WTC11 (cell line): ENCODE results near the gene KRT4.

Source experiments
- ATF1 ChIP-seq: sonication (generic); formaldehyde crosslinking; IDR thresholded peaks from 2 replicates; pipeline ENCODE4 v1.8.1; 2023; ENCODE audit warnings: mild to moderate bottlenecking, moderate library complexity, missing genetic modification reagents
- ATF3 ChIP-seq: sonication (generic); formaldehyde crosslinking; conservative IDR thresholded peaks from 2 replicates; pipeline ENCODE4 v1.8.1; 2022; ENCODE audit warnings: mild to moderate bottlenecking, missing genetic modification reagents
- CTCF ChIP-seq: fragments of 200-600 bp; IDR thresholded peaks from 2 replicates; pipeline ENCODE4 v1.8.0; 2022; ENCODE audit warnings: antibody characterized with exemption
- ETV6 ChIP-seq: sonication (generic); formaldehyde crosslinking; IDR thresholded peaks from 2 replicates; pipeline ENCODE4 v1.8.1; 2022; ENCODE audit warnings: mild to moderate bottlenecking, missing genetic modification reagents
- FOXP4 ChIP-seq: sonication (generic); formaldehyde crosslinking; IDR thresholded peaks from 2 replicates; pipeline ENCODE4 v1.8.0; 2022; ENCODE audit warnings: mild to moderate bottlenecking, missing genetic modification reagents
- GRHL2 ChIP-seq: fragments of 250-450 bp; sonication (Bioruptor Pico); IDR thresholded peaks from 2 replicates; pipeline ENCODE4 v1.8.0; 2022; ENCODE audit warnings: mild to moderate bottlenecking, moderate library complexity; ENCODE audit not compliant: insufficient replicate concordance, severe bottlenecking
- GTF2I ChIP-seq: fragments of 250-450 bp; sonication (Bioruptor Pico); conservative IDR thresholded peaks from 2 replicates; pipeline ENCODE4 v1.4.0; 2021; ENCODE audit warnings: mild to moderate bottlenecking
- MAX ChIP-seq: sonication (generic); formaldehyde crosslinking; IDR thresholded peaks from 2 replicates; pipeline ENCODE4 v1.8.0; 2022; ENCODE audit warnings: mild to moderate bottlenecking, missing genetic modification reagents
- NR1H2 ChIP-seq: sonication (generic); formaldehyde crosslinking; IDR thresholded peaks from 2 replicates; pipeline ENCODE4 v1.9.0; 2021; ENCODE audit warnings: mild to moderate bottlenecking, moderate library complexity, missing genetic modification reagents
- TCF7 ChIP-seq: sonication (generic); formaldehyde crosslinking; IDR thresholded peaks from 2 replicates; pipeline ENCODE4 v1.8.0; 2022; ENCODE audit warnings: mild to moderate bottlenecking, low read depth, missing genetic modification reagents, moderate library complexity
- TEAD4 ChIP-seq: sonication (generic); formaldehyde crosslinking; IDR thresholded peaks from 2 replicates; pipeline ENCODE4 v1.8.0; 2022; ENCODE audit warnings: mild to moderate bottlenecking, missing genetic modification reagents
- USF2 ChIP-seq: sonication (generic); formaldehyde crosslinking; IDR thresholded peaks from 2 replicates; pipeline ENCODE4 v1.8.1; 2023; ENCODE audit warnings: mild to moderate bottlenecking, missing genetic modification reagents, moderate library complexity
- ZNF121 ChIP-seq: sonication (generic); formaldehyde crosslinking; IDR thresholded peaks from 2 replicates; pipeline ENCODE4 v1.8.0; 2023; ENCODE audit warnings: missing genetic modification reagents

GRCh38 chr12:52796839-52797528 is 16.9 kb downstream of the KRT4 start:
- TF ChIP-seq ETV6 = no peak
- TF ChIP-seq TCF7 (CRISPR knock-in tag) = no peak
- TF ChIP-seq TEAD4 (CRISPR knock-in tag) = no peak
- TF ChIP-seq CTCF = no peak
- no peak for TF ChIP-seq GTF2I (CRISPR knock-in tag)
- TF ChIP-seq ATF3 = no peak
- TF ChIP-seq FOXP4 (CRISPR knock-in tag) = no peak
- TF ChIP-seq MAX (CRISPR knock-in tag) = no peak
- no peak for TF ChIP-seq USF2 (CRISPR knock-in tag)
- TF ChIP-seq ZNF121 (CRISPR knock-in tag) = no peak
- TF ChIP-seq ATF1 (CRISPR knock-in tag) = no peak
- TF ChIP-seq GRHL2 (CRISPR knock-in tag) = no peak
- TF ChIP-seq NR1H2 = no peak
